CD14-positive monocyte (primary cell): ENCODE measurements around the gene RPTOR. TPM values are rescaled to one million over a fixed set of nuclear protein-coding genes. Genes with fewer than 3 reads are reported as not detected.

ENCODE experiments used
- DNase-seq, 3 donors: peaks; one replicate each; pipeline ENCODE4 v3.0.0-alpha.2; 2011 to 2022
- H2AFZ ChIP-seq: 2 replicates; pipeline ENCODE4 v1.6.0; 2012; ENCODE audit warnings: mild to moderate bottlenecking, low read depth, low read length, inconsistent platforms; ENCODE audit not compliant: insufficient read depth, poor library complexity, severe bottlenecking
- H3K27ac ChIP-seq, 2 donors: 1 replicate in 1 of 2; 2 replicates in 1 of 2; pipeline ENCODE4 v1.5.1; 2012 to 2013; ENCODE audit warnings: low read length in 2 of 2, control low read depth in 1 of 2, inconsistent platforms in 1 of 2, low read depth in 1 of 2, mild to moderate bottlenecking in 1 of 2
- H3K27me3 ChIP-seq, 2 donors: one replicate each; pipeline versions ENCODE4 v1.6.0 to v1.6.1; 2011 to 2013; ENCODE audit warnings: low read length in 2 of 2; ENCODE audit not compliant: control insufficient read depth in 2 of 2, insufficient read depth in 2 of 2
- H3K36me3 ChIP-seq, 2 donors: replicated peaks in 1 of 2; 1 replicate in 1 of 2; 2 replicates in 1 of 2; pipeline versions ENCODE4 v1.5.1 to v1.6.1; 2012 to 2013; ENCODE audit warnings: low read length in 2 of 2, control low read depth in 1 of 2, inconsistent platforms in 1 of 2, mild to moderate bottlenecking in 1 of 2; ENCODE audit not compliant: insufficient read depth in 2 of 2, control insufficient read depth in 1 of 2
- H3K4me1 ChIP-seq, 2 donors: 1 replicate in 1 of 2; 2 replicates in 1 of 2; pipeline versions ENCODE4 v1.5.1 to v1.6.1; 2012 to 2013; ENCODE audit warnings: low read length in 2 of 2, control low read depth in 1 of 2, inconsistent platforms in 1 of 2, mild to moderate bottlenecking in 1 of 2, moderate library complexity in 1 of 2; ENCODE audit not compliant: insufficient read depth in 2 of 2, control insufficient read depth in 1 of 2
- H3K4me2 ChIP-seq: replicated peaks from 2 replicates; pipeline ENCODE3; 2012; ENCODE audit warnings: low read length, moderate library complexity, mild to moderate bottlenecking; ENCODE audit not compliant: poor library complexity, severe bottlenecking; ENCODE audit errors: extremely low read depth
- H3K4me3 ChIP-seq, 3 experiments: fragments of 200-600 bp in 1 of 3; sonication (generic) in 1 of 3; replicated peaks in 1 of 3; 1 replicate in 2 of 3; 2 replicates in 1 of 3; pipeline ENCODE4 v1.5.1; 2011 to 2013; ENCODE audit warnings: low read length in 3 of 3, mild to moderate bottlenecking in 3 of 3, control low read depth in 2 of 3, low read depth in 2 of 3, inconsistent platforms in 1 of 3, moderate library complexity in 1 of 3
- H3K79me2 ChIP-seq: 2 replicates; pipeline ENCODE4 v1.6.0; 2012; ENCODE audit warnings: mild to moderate bottlenecking, control low read depth, inconsistent platforms, low read length, moderate library complexity; ENCODE audit not compliant: insufficient read depth
- H3K9ac ChIP-seq: 2 replicates; pipeline ENCODE4 v1.6.0; 2017; ENCODE audit warnings: low read length, mild to moderate bottlenecking; ENCODE audit not compliant: insufficient read depth, poor library complexity, severe bottlenecking
- H3K9me3 ChIP-seq, 2 donors: replicated peaks in 1 of 2; 1 replicate in 1 of 2; 2 replicates in 1 of 2; pipeline versions ENCODE4 v1.5.1 to v1.6.1; 2012 to 2013; ENCODE audit warnings: low read length in 2 of 2, control low read depth in 1 of 2; ENCODE audit not compliant: control insufficient read depth in 1 of 2, insufficient read depth in 1 of 2
- H4K20me1 ChIP-seq: 2 replicates; pipeline ENCODE4 v1.6.0; 2012; ENCODE audit warnings: mild to moderate bottlenecking, low read length, control low read depth, moderate library complexity; ENCODE audit not compliant: insufficient read depth
- H3K27ac Mint-ChIP-seq, 7 donors: one replicate each; pipeline ENCODE4 v1.8.0; 2020; ENCODE audit warnings: mild to moderate bottlenecking in 7 of 7, mixed read lengths in 7 of 7, moderate library complexity in 6 of 7, inconsistent platforms in 2 of 7
- H3K27me3 Mint-ChIP-seq, 3 donors: one replicate each; pipeline ENCODE4 v1.8.0; 2021 to 2022; ENCODE audit warnings: low read depth in 3 of 3, mild to moderate bottlenecking in 3 of 3, mixed read lengths in 3 of 3, moderate library complexity in 3 of 3, inconsistent platforms in 1 of 3
- H3K36me3 Mint-ChIP-seq, 2 donors: one replicate each; pipeline ENCODE4 v1.8.0; 2020; ENCODE audit warnings: mixed read lengths in 2 of 2, inconsistent platforms in 1 of 2, mild to moderate bottlenecking in 1 of 2
- H3K4me1 Mint-ChIP-seq: one replicate; pipeline ENCODE4 v1.8.0; 2020; ENCODE audit warnings: mild to moderate bottlenecking, mixed read lengths
- H3K4me3 Mint-ChIP-seq, 2 donors: one replicate each; pipeline ENCODE4 v1.8.0; 2020; ENCODE audit warnings: mild to moderate bottlenecking in 2 of 2, mixed read lengths in 2 of 2, moderate library complexity in 1 of 2
- H3K9me3 Mint-ChIP-seq, 7 donors: one replicate each; pipeline ENCODE4 v1.8.0; 2020 to 2022; ENCODE audit warnings: mixed read lengths in 7 of 7, mild to moderate bottlenecking in 6 of 7, moderate library complexity in 6 of 7, inconsistent platforms in 2 of 7
- WGBS: methylation state at CpG from one replicate; pipeline ENCODE4 v1.1.5; 2013; ENCODE audit warnings: missing lambda C conversion rate; ENCODE audit not compliant: insufficient coverage; 5-methylcytosine and 5-hydroxymethylcytosine counted together
- intact Hi-C, 2 donors: fragments of 100-400 bp; cut with micrococcal nuclease; formaldehyde crosslinking; loops; one replicate each; pipeline versions ENCODE4 v1.15.0 to v1.15.1; 2023
- polyA plus RNA-seq, 3 donors: library from polyadenylated mRNA; depleted of rRNA in 1 of 3; unstranded in 2 of 3; stranded (reverse) in 1 of 3; fragments of 300-500 nt in 2 of 3; fragments of >200 nt in 1 of 3; fragmentation: Illumina TruSeq in 2 of 3; gene quantifications; 1 replicate in 2 of 3; 2 replicates in 1 of 3; pipeline ENCODE4 v1.2.3, GENCODE V29; 2012 to 2021
- TF ChIP-seq, protein P1 (sequence below): fragments of 200-600 bp; IDR thresholded peaks from one replicate; pipeline ENCODE4 v1.8.0; 2022; ENCODE audit warnings: antibody characterized with exemption, mild to moderate bottlenecking

RPTOR gene
- polyA plus RNA-seq, 3 donors, result 1.1 to 8.7 (median 2.6) TPM

DNA sequence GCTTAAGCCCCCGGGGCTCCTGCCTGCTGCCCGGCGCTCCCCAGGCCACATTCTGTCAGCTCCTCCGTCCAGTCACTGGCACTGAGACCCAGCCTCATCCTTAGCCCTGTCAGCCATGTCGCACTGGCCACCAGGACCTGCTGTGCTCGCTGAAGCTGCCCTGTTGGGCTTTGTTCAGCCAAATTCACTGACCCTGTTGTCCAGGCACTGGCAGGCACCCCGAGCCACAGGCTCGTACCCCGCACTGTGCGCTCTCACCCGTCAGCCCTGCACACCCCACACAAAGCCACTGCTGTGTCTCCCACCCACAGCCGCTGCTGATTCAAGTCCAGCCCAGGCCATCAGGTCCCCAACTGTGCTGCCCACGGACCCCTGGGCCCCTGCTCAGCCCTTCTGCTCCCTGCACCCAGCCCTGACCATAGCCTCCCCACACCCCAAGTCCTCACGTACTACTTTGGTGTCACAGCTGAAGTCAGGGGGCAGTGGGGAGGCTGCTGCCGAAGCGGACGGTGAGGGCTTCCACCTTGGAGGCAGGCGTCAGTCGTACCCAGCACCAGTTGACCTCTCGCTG is 315.5 kb downstream of the RPTOR start:
- DNase-seq, result no peak
- H3K27me3 Mint-ChIP-seq, result peaks cover 0 to 2% (median 1%) of the 10 kb centered on the region in 3 donors
- peak overlapping the region; percentile 33 for H3K9ac ChIP-seq
- TF ChIP-seq, protein P1, sequence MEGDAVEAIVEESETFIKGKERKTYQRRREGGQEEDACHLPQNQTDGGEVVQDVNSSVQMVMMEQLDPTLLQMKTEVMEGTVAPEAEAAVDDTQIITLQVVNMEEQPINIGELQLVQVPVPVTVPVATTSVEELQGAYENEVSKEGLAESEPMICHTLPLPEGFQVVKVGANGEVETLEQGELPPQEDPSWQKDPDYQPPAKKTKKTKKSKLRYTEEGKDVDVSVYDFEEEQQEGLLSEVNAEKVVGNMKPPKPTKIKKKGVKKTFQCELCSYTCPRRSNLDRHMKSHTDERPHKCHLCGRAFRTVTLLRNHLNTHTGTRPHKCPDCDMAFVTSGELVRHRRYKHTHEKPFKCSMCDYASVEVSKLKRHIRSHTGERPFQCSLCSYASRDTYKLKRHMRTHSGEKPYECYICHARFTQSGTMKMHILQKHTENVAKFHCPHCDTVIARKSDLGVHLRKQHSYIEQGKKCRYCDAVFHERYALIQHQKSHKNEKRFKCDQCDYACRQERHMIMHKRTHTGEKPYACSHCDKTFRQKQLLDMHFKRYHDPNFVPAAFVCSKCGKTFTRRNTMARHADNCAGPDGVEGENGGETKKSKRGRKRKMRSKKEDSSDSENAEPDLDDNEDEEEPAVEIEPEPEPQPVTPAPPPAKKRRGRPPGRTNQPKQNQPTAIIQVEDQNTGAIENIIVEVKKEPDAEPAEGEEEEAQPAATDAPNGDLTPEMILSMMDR, result no peak
- no peak overlapping the region for H3K4me3 ChIP-seq
- H3K79me2 ChIP-seq, result no peaks in the 10 kb centered on the region
- 96% methylated on average over 20 of the region's 20 CpGs for WGBS
- no peaks in the 10 kb centered on the region for H3K9me3 ChIP-seq
- no peak overlapping the region for H3K4me3 Mint-ChIP-seq
- H3K36me3 Mint-ChIP-seq, result peaks cover 61 to 74% of the 10 kb centered on the region in 2 donors
- peak overlapping the region in 1 of 2 donors; percentile 86 for H3K27ac ChIP-seq
- H3K4me1 ChIP-seq, result peaks cover 31 to 38% of the 10 kb centered on the region in 2 donors
- H2AFZ ChIP-seq, result no peak overlapping the region
- peaks cover 6 to 28% of the 10 kb centered on the region in 2 donors for H3K36me3 ChIP-seq
- H3K27ac Mint-ChIP-seq, result peak overlapping the region in 4 of 7 donors; percentile 32 to 96 (median 80)
- H4K20me1 ChIP-seq, result no peaks in the 10 kb centered on the region
- peaks cover 32% of the 10 kb centered on the region for H3K4me1 Mint-ChIP-seq
- peaks cover 0 to 4% (median 2%) of the 10 kb centered on the region in 7 donors for H3K9me3 Mint-ChIP-seq
- H3K4me2 ChIP-seq, result no peak overlapping the region
- intact Hi-C loops, result loop anchor here in 1 of 2 donors (10.0 kb wide), 1 partner anchor 125 kb away; no protein-coding TSS in a partner anchor
- H3K27me3 ChIP-seq, result no peaks in the 10 kb centered on the region

DNA sequence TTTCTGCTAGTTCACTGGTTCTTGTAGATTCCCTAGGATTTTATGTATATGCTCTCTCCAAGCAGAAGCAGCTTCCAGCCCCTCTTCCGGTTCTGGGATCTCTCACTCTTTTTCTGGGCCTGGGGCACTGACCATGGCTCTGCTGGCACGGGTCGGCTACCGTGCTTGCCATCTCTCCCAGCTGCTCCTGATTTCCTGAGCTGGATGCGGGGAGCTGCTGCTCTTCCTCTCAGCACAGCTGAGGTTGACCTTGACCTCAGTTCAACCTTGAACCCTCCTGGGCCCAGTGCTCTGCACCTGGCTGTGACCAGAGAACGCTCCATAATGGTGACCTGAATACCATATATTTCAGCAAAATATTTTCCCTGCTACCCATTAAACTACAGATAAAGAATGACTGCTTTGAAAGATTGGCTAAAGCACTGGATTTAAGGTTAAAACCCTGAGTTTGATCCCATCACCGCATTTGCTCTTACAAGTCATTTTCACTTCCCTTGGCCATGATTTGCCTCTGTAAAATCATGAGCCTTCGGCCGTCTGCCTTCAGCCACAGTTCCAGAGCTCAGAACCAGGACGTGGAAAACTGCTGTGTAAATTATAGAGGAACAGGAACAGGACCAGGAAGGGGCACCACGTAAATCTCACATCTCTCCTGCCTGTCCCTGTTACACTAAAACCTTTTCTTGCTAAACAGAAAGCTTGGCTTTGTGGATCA is 316.2 kb downstream of the RPTOR start:
- Mint-ChIP-seq H3K4me3 (peak overlapping the region in 1 of 2 donors; percentile 16), H3K27ac (peak overlapping the region; percentile 69 to 96 (median 89)), H3K9me3 (peaks cover 0 to 4% (median 2%) of the 10 kb centered on the region in 7 donors), H3K4me1 (peaks cover 29% of the 10 kb centered on the region), H3K36me3 (peaks cover 54 to 69% of the 10 kb centered on the region in 2 donors), H3K27me3 (peaks cover 0 to 2% (median 1%) of the 10 kb centered on the region in 3 donors)
- TF ChIP-seq, protein P1, result no peak
- Histone ChIP-seq H3K9ac (peak overlapping the region; percentile 33), H3K9me3 (no peaks in the 10 kb centered on the region), H3K79me2 (no peaks in the 10 kb centered on the region), H3K4me1 (peaks cover 31 to 37% of the 10 kb centered on the region in 2 donors), H4K20me1 (no peaks in the 10 kb centered on the region), H2AFZ (no peak overlapping the region), H3K27ac (peak overlapping the region; percentile 47 to 86), H3K36me3 (peaks cover 6 to 21% of the 10 kb centered on the region in 2 donors), H3K4me3 (no peak overlapping the region), H3K4me2 (peak overlapping the region; percentile 32), H3K27me3 (no peaks in the 10 kb centered on the region)
- peak; percentile 42 to 64 (median 52) for DNase-seq
- intact Hi-C loops, result loop anchor here in 1 of 2 donors (10.0 kb wide), 1 partner anchor 124 kb away; no protein-coding TSS in a partner anchor
- 58% methylated on average over 4 of the region's 11 CpGs for WGBS
